Neutrophil (primary cell): Measurements from ENCODE around the gene XPOT.

Source experiments
- H3K27ac ChIP-seq: fragments of 200-600 bp; sonication (generic); 2 replicates; pipeline ENCODE4 v1.5.1; 2016; ENCODE audit warnings: mild to moderate bottlenecking, moderate library complexity
- H3K27me3 ChIP-seq: fragments of 200-600 bp; sonication (generic); 2 replicates; pipeline ENCODE4 v1.6.0; 2016; ENCODE audit warnings: mild to moderate bottlenecking
- H3K36me3 ChIP-seq: fragments of 200-600 bp; sonication (generic); 2 replicates; pipeline ENCODE4 v1.5.1; 2017
- H3K4me1 ChIP-seq, 2 experiments: fragments of 200-600 bp in 1 of 2; sonication (generic) in 1 of 2; 1 replicate in 1 of 2; 2 replicates in 1 of 2; pipeline versions ENCODE4 v1.5.1 to v1.6.1; 2013 to 2016; ENCODE audit warnings: low read depth in 1 of 2, low read length in 1 of 2, mild to moderate bottlenecking in 1 of 2, moderate library complexity in 1 of 2; ENCODE audit not compliant: control insufficient read depth in 1 of 2, insufficient read depth in 1 of 2
- H3K4me3 ChIP-seq, 2 experiments: fragments of 200-600 bp in 1 of 2; sonication (generic) in 1 of 2; 1 replicate in 1 of 2; 2 replicates in 1 of 2; pipeline ENCODE4 v1.5.1; 2013 to 2016; ENCODE audit warnings: low read depth in 1 of 2, low read length in 1 of 2, mild to moderate bottlenecking in 1 of 2, moderate library complexity in 1 of 2
- H3K9me3 ChIP-seq: fragments of 200-600 bp; sonication (generic); 2 replicates; pipeline ENCODE4 v1.5.1; 2016
- CTCF ChIP-seq: fragments of 200-600 bp; sonication (generic); IDR thresholded peaks from 2 replicates; pipeline ENCODE4 v1.5.1; 2016; ENCODE audit warnings: antibody characterized with exemption

The XPOT gene

GRCh38 chr12:64385468-64385867 is 18.7 kb upstream of the XPOT start:
- Histone ChIP-seq H3K27ac (no peak overlapping the region), H3K4me3 (no peak overlapping the region), H3K4me1 (peaks cover 3 to 5% of the 10 kb centered on the region in 2 experiments), H3K36me3 (no peaks in the 10 kb centered on the region), H3K9me3 (no peaks in the 10 kb centered on the region), H3K27me3 (peaks cover 28% of the 10 kb centered on the region)
- TF ChIP-seq CTCF: no peak

- TF ChIP-seq CTCF: no peak
- Histone ChIP-seq H3K27me3 (peaks cover 46% of the 10 kb centered on the region), H3K36me3 (no peaks in the 10 kb centered on the region), H3K4me3 (no peak overlapping the region), H3K27ac (no peak overlapping the region), H3K9me3 (no peaks in the 10 kb centered on the region), H3K4me1 (peaks cover 4 to 9% of the 10 kb centered on the region in 2 experiments)
Observed at GRCh38 chr12:64387197-64387816, 16.9 kb upstream of the XPOT start.

GRCh38 chr12:64389154-64389553 is 15.0 kb upstream of the XPOT start:
- Histone ChIP-seq H3K9me3 (no peaks in the 10 kb centered on the region), H3K27me3 (peaks cover 56% of the 10 kb centered on the region), H3K27ac (no peak overlapping the region), H3K4me3 (no peak overlapping the region), H3K36me3 (no peaks in the 10 kb centered on the region), H3K4me1 (peaks cover 4 to 9% of the 10 kb centered on the region in 2 experiments)
- no peak for TF ChIP-seq CTCF

GRCh38 chr12:64390275-64390851 is 13.8 kb upstream of the XPOT start, which contains the start of gene C12orf56:
Gene C12orf56, minus strand, starts transcription at chr12:64390758. Its CDS starts 193 bp downstream, at chr12:64390565.
- Histone ChIP-seq H3K4me3 (peak within 1 kb of the TSS in 1 of 2 experiments; percentile 7), H3K27me3 (peaks cover 56% of the 10 kb centered on the region), H3K36me3 (no peaks in the 10 kb centered on the region), H3K9me3 (no peaks in the 10 kb centered on the region), H3K4me1 (peaks cover 4 to 9% of the 10 kb centered on the region in 2 experiments), H3K27ac (no peak within 1 kb of the TSS)
- no peak for TF ChIP-seq CTCF

- Histone ChIP-seq H3K27ac (no peak overlapping the region), H3K9me3 (no peaks in the 10 kb centered on the region), H3K4me1 (peaks cover 4 to 9% of the 10 kb centered on the region in 2 experiments), H3K4me3 (no peak overlapping the region), H3K27me3 (peaks cover 56% of the 10 kb centered on the region), H3K36me3 (no peaks in the 10 kb centered on the region)
- TF ChIP-seq CTCF: no peak
Observed at GRCh38 chr12:64392221-64392620, 12.0 kb upstream of the XPOT start.
